ENCODE data around the gene RAB31. TPM values are rescaled to one million over a fixed set of nuclear protein-coding genes. Genes with fewer than 3 reads are reported as not detected.

RAB31 gene
- total and polyA plus RNA-seq, 3 donors from 2014 or later: 75.9 to 110 (median 81.5) TPM

DNA sequence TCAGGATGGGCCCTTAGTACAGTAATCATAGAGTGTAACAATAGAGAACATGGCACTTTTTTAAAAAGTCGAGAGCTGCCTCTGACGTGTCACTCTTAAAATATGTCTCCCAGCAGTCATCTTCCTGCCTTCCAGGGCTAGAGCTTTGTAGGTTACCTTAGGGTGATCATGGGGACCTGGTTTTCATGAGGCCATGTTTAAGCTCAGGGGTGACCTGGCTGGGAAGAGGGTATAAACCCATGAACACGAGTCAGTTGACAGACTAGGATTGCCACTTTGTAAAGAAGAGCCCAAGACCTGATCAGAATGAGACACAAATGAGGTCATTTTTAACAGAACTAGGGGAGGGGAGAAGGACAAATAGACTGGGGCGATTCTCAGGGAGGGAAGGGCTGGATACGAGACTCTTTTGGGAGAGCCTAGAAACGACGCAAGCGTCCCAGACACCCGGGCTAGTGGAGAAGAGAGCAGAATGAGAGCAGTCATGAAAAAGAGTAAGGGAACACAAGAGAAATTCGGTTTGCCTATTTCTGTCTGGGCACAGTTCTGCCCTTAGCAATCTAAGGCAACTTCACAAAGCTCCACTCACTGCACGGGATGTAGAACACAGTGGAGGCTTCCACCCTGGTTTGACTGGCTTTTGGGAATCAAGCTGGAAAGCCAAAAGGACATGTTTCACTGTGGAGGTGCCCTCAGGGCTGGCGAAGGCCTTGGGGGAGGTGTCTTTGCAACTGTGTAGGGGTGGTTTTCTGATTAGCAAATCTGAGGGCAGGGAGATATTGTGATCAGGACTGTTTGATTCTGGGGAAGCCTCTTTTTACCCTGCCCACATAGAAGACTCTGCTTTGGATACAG, 1.8 kb upstream of the RAB31 start:
- Histone ChIP-seq H3K4me3 (no peak overlapping the region), H3K27me3 (no peaks in the 10 kb centered on the region), H3K9me3 (no peaks in the 10 kb centered on the region), H3K4me1 (no peaks in the 10 kb centered on the region), H3K27ac (peak overlapping the region; percentile 94), H3K36me3 (ENCODE audit: low read depth, missing control alignments) (no peaks in the 10 kb centered on the region)
- DNase-seq: peak; percentile 47
- WGBS, 2 donors: 70% methylated on average over 12 of the region's 12 CpGs
- TF ChIP-seq, protein P1, sequence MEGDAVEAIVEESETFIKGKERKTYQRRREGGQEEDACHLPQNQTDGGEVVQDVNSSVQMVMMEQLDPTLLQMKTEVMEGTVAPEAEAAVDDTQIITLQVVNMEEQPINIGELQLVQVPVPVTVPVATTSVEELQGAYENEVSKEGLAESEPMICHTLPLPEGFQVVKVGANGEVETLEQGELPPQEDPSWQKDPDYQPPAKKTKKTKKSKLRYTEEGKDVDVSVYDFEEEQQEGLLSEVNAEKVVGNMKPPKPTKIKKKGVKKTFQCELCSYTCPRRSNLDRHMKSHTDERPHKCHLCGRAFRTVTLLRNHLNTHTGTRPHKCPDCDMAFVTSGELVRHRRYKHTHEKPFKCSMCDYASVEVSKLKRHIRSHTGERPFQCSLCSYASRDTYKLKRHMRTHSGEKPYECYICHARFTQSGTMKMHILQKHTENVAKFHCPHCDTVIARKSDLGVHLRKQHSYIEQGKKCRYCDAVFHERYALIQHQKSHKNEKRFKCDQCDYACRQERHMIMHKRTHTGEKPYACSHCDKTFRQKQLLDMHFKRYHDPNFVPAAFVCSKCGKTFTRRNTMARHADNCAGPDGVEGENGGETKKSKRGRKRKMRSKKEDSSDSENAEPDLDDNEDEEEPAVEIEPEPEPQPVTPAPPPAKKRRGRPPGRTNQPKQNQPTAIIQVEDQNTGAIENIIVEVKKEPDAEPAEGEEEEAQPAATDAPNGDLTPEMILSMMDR (IDR thresholded peaks at IDR 0.05): no peak
- TF ChIP-seq POLR2A (IDR thresholded peaks at IDR 0.05): no peak
- intact Hi-C loops (cut with DNase I; ENCODE audit: low total_unique reads): no loop called here

DNA sequence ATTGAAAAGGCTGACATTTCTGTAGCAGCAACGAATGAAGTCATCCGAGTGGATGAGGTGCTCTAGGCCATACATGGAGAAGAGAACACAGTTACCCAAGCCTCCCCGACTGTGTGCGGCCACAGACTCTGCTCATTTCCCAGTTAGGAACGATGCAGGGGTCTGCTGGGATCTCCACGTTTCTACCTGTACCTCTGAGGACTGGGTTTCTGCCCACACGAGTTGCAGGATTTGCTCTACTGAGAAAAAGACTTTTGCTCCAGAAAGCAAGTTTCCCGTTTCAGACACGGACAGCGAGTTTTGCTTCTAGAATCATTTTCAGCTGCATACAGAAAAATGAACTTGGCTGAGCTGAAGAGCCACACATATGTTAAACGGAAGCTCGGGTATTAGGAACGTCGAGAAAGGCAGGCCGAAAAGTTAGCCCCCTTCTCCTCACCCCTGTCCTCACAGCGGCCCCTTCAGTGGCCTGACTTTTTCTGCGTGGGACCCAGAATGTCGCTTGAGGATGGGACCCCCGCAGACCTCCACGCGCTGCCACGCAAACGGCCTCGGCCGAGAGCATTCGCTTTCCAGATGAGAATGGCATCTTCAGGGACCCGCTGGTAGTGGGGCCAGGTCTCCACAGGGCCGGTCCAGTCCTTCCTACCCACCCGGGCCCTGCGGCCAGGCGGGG, 582 bp upstream of the RAB31 start:
- DNase-seq: peak; percentile 49
- intact Hi-C loops (cut with DNase I; ENCODE audit: low total_unique reads): no loop called here
- Histone ChIP-seq H3K4me3 (peak overlapping the region; percentile 94 to 95), H3K4me1 (peaks cover 2% of the 10 kb centered on the region), H3K27ac (peak overlapping the region; percentile 94), H3K9me3 (no peaks in the 10 kb centered on the region), H3K36me3 (ENCODE audit: low read depth, missing control alignments) (no peaks in the 10 kb centered on the region), H3K27me3 (no peaks in the 10 kb centered on the region)
- 8 to 9% methylated on average over 17 to 25 of the region's 31 CpGs for WGBS, 2 donors
- TF ChIP-seq POLR2A (IDR thresholded peaks at IDR 0.05): no peak
- TF ChIP-seq, protein P1 (IDR thresholded peaks at IDR 0.05): no peak

- intact Hi-C loops (cut with DNase I; ENCODE audit: low total_unique reads): no loop called here
- 0 to 1% methylated on average over 25 to 77 of the region's 84 CpGs for WGBS, 2 donors
- Histone ChIP-seq H3K4me3 (peak overlapping the region; percentile 94 to 95), H3K27me3 (no peaks in the 10 kb centered on the region), H3K27ac (peak overlapping the region; percentile 92 to 94), H3K4me1 (peaks cover 2% of the 10 kb centered on the region), H3K9me3 (no peaks in the 10 kb centered on the region), H3K36me3 (ENCODE audit: low read depth, missing control alignments) (no peaks in the 10 kb centered on the region)
- DNase-seq: no peak
- no peak for TF ChIP-seq POLR2A (IDR thresholded peaks at IDR 0.05)
- TF ChIP-seq, protein P1 (IDR thresholded peaks at IDR 0.05): no peak
These were observed 568 bp downstream of the RAB31 start for GRCh38 chr18:9708434-9709303.

GRCh38 chr18:9709304-9709877, 1.3 kb downstream of the RAB31 start:
- no peak for TF ChIP-seq POLR2A (IDR thresholded peaks at IDR 0.05)
- TF ChIP-seq, protein P1 (IDR thresholded peaks at IDR 0.05): no peak
- Histone ChIP-seq H3K36me3 (ENCODE audit: low read depth, missing control alignments) (no peaks in the 10 kb centered on the region), H3K4me1 (peaks cover 2% of the 10 kb centered on the region), H3K27ac (peak overlapping the region; percentile 92 to 94), H3K27me3 (no peaks in the 10 kb centered on the region), H3K9me3 (no peaks in the 10 kb centered on the region), H3K4me3 (peak overlapping the region; percentile 94 to 95)
- WGBS, 2 donors: 19 to 22% methylated on average over 18 of the region's 18 CpGs
- DNase-seq: peak; percentile 42
- intact Hi-C loops (cut with DNase I; ENCODE audit: low total_unique reads): no loop called here

All from testis (tissue), 3 donors.